Measurements from ENCODE around the gene STX3.
A peak's percentile ranks its signal among the peaks of the same experiment; 100 is the strongest.
"Not testable (repeated sequence)": the region's sequence is repeated elsewhere in the genome, so short reads cannot be mapped to it uniquely, and the experiment has no call there.

The STX3 gene

GRCh38 chr11:59794417-59794816 is 39.2 kb downstream of the STX3 start:
- DNase-seq = no peak

GRCh38 chr11:59800390-59801025 is 45.3 kb downstream of the STX3 start:
- DNase-seq = no peak

GRCh38 chr11:59801160-59801706 is 46.1 kb downstream of the STX3 start:
- no peak for DNase-seq

- no peak for DNase-seq
Observed at GRCh38 chr11:59801981-59802638, 46.9 kb downstream of the STX3 start.

- DNase-seq = no peak
Observed at GRCh38 chr11:59802639-59803176, 47.5 kb downstream of the STX3 start.

- DNase-seq = no peak
Observed at GRCh38 chr11:59804061-59804460, 48.9 kb downstream of the STX3 start.

- no peak for DNase-seq
Observed at GRCh38 chr11:59807047-59807610, 52.0 kb downstream of the STX3 start.

GRCh38 chr11:59810189-59810910 is 55.2 kb downstream of the STX3 start, which contains the start of gene MRPL16:
Gene MRPL16 (minus strand): TSS chr11:59810778. CDS start chr11:59810658, 120 bp downstream.
- peak; percentile 85 for DNase-seq

- DNase-seq = no peak
Observed at GRCh38 chr11:59810911-59811259, 55.7 kb downstream of the STX3 start.

- DNase-seq = no peak
Observed at GRCh38 chr11:59812220-59812619, 57.0 kb downstream of the STX3 start.

- no peak for DNase-seq
Observed at GRCh38 chr11:59813364-59813763, 58.2 kb downstream of the STX3 start.

- no peak for DNase-seq
Observed at GRCh38 chr11:59814021-59814420, 58.8 kb downstream of the STX3 start.

GRCh38 chr11:59815754-59816153 is 60.6 kb downstream of the STX3 start:
- DNase-seq = no peak

- not testable (repeated sequence) for DNase-seq
Observed at GRCh38 chr11:59816434-59816833, 61.3 kb downstream of the STX3 start.

- DNase-seq = no peak
Observed at GRCh38 chr11:59818572-59818971, 63.4 kb downstream of the STX3 start.

- no peak for DNase-seq
Observed at GRCh38 chr11:59822989-59823566, 67.9 kb downstream of the STX3 start.

GRCh38 chr11:59829358-59829757 is 74.2 kb downstream of the STX3 start:
- no peak for DNase-seq

- DNase-seq = no peak
Observed at GRCh38 chr11:59833602-59834001, 78.4 kb downstream of the STX3 start.

- no peak for DNase-seq
Observed at GRCh38 chr11:59839615-59840014, 84.4 kb downstream of the STX3 start.

- DNase-seq = no peak
Observed at GRCh38 chr11:59841514-59841913, 86.3 kb downstream of the STX3 start.

GRCh38 chr11:59842316-59842715 is 87.1 kb downstream of the STX3 start:
- no peak for DNase-seq

GRCh38 chr11:59845399-59845798 is 90.2 kb downstream of the STX3 start, which contains the start of gene CBLIF:
Gene CBLIF (minus strand): TSS chr11:59845499. CDS start chr11:59845453, 46 bp downstream.
- no peak for DNase-seq

- no peak for DNase-seq
Observed at GRCh38 chr11:59846556-59846955, 91.4 kb downstream of the STX3 start.

All from NCI-H1048 (cell line).